VCaP (cell line): ENCODE measurements around the gene ME2.
"Not testable (repeated sequence)": the region's sequence is repeated elsewhere in the genome, so short reads cannot be mapped to it uniquely, and the experiment has no call there.

Source experiments
- H3K27ac ChIP-seq: fragments of 450-650 bp; 2 replicates; pipeline ENCODE4 v1.5.1; 2017
- TF ChIP-seq, protein P1 (sequence below): fragments of 450-650 bp; conservative IDR thresholded peaks from 2 replicates; pipeline ENCODE4 v1.5.1; 2017; ENCODE audit warnings: mild to moderate bottlenecking, moderate library complexity

ME2 gene

DNA sequence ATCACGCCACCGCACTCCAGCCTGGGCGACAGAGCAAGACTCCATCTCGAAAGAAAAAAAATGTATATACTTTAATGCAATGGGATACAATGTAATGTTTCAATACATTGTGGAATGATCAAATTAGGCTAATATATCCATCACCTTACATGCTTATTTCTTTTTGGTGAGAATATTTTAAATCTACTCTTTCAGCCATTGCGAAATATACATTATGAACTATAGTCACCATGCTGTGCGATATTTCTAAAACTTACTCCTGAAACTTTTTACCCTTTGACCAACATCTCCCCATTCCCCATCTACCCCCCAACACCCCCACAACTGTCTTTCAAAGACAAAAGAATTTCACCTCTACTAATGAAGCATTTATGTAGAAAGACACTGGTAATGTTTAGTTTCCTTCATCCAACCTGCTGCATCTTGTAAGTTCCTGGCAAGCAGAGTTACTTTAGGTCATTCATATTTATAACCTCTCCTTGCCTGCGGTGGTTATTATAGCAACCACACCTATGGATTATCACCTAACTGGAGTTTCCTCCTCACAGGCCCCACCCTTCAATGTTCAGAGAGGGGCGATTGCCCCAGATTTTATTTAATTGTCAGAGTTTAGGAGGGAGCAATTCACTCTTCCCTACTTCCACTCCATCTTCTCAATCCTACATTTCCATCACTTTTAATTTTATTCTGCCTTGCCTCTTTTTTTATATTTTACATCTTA, 1.2 kb upstream of the ME2 start:
- TF ChIP-seq, protein P1, sequence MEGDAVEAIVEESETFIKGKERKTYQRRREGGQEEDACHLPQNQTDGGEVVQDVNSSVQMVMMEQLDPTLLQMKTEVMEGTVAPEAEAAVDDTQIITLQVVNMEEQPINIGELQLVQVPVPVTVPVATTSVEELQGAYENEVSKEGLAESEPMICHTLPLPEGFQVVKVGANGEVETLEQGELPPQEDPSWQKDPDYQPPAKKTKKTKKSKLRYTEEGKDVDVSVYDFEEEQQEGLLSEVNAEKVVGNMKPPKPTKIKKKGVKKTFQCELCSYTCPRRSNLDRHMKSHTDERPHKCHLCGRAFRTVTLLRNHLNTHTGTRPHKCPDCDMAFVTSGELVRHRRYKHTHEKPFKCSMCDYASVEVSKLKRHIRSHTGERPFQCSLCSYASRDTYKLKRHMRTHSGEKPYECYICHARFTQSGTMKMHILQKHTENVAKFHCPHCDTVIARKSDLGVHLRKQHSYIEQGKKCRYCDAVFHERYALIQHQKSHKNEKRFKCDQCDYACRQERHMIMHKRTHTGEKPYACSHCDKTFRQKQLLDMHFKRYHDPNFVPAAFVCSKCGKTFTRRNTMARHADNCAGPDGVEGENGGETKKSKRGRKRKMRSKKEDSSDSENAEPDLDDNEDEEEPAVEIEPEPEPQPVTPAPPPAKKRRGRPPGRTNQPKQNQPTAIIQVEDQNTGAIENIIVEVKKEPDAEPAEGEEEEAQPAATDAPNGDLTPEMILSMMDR, result no peak
- peak overlapping the region; percentile 86 for H3K27ac ChIP-seq

DNA sequence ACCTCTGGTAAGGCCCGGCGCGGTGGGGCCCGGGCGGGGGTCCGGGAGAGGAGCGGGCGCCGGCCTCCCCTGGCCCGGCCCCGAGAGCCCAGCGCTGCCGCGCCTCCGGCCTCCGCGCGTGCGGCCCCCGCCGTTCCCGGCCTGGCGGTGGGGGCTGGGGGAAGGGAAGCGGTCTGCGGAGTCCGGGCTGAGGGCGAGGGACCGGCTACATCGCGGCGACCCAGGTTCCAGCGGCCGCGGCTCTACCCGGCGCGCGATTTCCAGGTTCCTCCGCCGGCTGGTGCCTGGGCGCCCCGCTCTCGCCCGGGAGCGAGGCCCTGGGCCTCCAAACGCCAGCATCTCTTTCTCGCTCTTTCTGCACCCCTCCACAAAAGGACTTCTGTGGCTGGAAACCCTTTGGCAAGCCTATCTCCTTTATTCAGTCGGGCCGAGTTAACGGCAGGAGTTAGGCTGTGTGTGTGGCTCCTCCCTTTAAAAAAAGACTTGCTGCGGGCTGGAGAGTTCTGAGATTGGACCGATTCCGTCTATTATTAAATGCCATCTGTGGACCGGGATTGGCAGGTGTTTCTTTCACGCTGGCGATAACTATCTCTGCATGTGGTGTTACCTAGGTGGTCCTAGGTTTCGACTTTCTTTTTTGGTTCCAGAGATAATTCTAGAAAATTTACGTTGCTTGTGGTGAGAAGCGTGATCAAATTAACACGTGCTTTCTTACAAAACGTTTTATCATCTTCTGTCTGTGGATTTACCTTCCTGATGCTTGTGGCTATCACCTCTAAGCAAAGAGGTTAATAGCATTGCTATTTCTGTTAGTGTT, 592 bp downstream of the ME2 start:
- peak overlapping the region; percentile 86 for H3K27ac ChIP-seq
- TF ChIP-seq, protein P1, result no peak

- TF ChIP-seq, protein P1, result no peak
- peak overlapping the region; percentile 86 for H3K27ac ChIP-seq
Observed at GRCh38 chr18:50880119-50880465, 1.2 kb downstream of the ME2 start.

- H3K27ac ChIP-seq, result not testable (repeated sequence)
Observed at GRCh38 chr18:50880944-50881343, 2.0 kb downstream of the ME2 start.

- no peak overlapping the region for H3K27ac ChIP-seq
- TF ChIP-seq, protein P1, result no peak
Observed at GRCh38 chr18:50886929-50887328, 8.0 kb downstream of the ME2 start.

DNA sequence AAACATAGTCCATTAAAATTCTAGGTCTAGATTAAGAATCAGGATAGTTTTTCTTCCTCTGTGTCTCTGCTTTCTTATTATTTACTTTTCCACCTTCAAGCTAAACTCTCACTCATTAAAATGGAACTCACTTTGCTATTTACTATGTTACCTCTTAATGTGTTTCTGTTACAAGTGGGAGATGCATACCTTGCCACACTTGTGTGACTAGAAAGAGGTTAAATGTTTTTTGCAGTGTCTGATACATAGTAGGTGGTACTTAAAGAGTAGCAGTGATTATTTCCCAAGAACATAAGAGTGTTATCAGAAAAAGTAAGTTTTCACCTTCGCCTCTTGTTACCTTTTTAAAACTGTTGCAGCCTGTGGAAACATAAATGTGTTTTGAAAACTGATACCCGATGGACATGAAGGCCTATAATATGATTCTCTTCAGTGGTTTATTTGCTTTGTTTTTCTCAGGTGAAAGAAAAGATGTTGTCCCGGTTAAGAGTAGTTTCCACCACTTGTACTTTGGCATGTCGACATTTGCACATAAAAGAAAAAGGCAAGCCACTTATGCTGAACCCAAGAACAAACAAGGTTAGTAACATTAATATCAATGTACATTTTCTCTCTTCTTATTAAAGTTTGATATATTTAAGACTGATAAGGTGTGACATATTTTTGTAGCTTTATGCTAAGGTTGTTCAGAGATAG, 16.6 kb downstream of the ME2 start:
- TF ChIP-seq, protein P1, result no peak
- no peak overlapping the region for H3K27ac ChIP-seq

DNA sequence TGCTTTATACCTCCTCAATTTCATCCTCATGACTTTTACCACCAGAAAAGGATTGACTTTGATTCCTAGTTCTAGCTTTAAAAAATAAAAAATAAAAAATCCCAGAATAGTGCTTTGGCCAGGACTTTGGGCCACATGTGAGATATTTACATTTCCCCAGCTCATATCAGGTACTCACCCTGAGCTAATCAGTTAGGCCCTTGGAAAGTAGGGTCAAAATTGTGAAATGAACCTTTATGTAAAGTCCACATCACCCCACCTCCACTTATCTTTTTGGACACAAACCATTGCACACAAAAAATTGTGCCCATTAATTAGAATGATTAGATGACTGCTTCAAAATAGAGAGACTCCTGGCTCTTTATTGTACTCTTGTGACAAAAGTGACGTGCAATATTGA, 17.2 kb downstream of the ME2 start:
- no peak overlapping the region for H3K27ac ChIP-seq
- TF ChIP-seq, protein P1, result no peak
